A673 (cell line): Measurements from ENCODE around the gene DMAC2L.

Experiments used
- CTCF ChIP-seq: fragments of 300-800, 200-600 bp; sonication (generic); conservative IDR thresholded peaks from 2 replicates; pipeline ENCODE4 v1.5.1; 2017; ENCODE audit warnings: low read depth, mild to moderate bottlenecking, antibody characterized with exemption, low read length, moderate library complexity, mixed read lengths
- EZH2 ChIP-seq: fragments of 200-600 bp; sonication (generic); IDR thresholded peaks from 2 replicates; pipeline ENCODE4 v1.6.1; 2017; ENCODE audit warnings: borderline replicate concordance, low read depth, mild to moderate bottlenecking, mixed read lengths, antibody characterized with exemption, low read length; ENCODE audit not compliant: poor library complexity, severe bottlenecking

DNA sequence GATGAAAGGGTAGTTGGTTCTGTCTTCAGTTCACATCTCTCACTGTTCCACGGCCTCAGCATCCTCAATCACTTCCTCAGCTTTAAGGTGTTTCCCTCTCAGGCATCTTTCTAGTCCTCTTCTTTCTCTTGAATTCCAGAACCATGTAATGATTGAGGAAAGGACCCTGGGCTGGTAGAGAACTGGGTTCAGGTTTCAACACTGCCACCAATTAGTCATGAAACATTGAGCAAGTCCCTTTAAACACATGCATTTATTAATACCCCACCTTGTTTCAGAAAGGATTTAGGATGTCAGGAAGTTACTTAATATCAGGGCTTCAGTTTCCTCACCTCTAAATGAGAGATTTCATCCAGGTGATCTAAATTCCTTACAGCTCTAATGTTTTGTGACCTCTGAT lies 7.2 kb downstream of the DMAC2L start:
- TF ChIP-seq CTCF (no peak), EZH2 (no peak)
